CD4-positive, alpha-beta T cell treated with Interleukin-6 at 100 ng/mL for 8 hours (primary cell): ENCODE data around the gene ESCO1.

Experiments used
- DNase-seq: peaks from one replicate; pipeline ENCODE4 v3.0.0-alpha.2; 2020; ENCODE audit warnings: mixed read lengths, low spot score

Gene ESCO1

GRCh38 chr18:21489919-21490495 is 110.5 kb downstream of the ESCO1 start:
- no peak for DNase-seq

- peak; percentile 29 for DNase-seq
Observed at GRCh38 chr18:21489119-21489750, 111.3 kb downstream of the ESCO1 start.

DNA sequence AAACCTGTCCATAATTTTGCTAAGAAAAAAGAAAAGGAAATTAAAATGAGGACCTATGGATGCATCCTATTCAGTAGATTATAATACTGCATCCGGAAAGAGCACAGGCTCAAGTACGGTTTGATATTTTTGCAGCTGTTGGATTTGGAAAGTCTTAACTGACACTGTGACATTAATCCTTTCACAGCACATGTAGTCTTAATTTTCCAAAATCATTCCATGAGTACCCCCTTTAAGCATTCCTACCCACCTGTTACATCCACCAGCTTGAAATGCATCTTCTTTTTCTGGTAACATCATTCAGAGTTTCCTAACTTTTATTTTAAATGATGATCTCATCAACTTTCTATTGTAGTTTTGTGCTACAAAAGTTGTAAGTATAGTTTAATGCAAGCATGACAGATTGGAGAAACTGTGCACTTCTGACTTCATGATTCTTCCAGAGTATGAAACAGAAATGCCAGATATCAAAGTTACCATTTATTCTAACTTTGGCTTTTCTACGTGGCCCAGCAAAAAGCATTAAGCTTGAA is 113.5 kb downstream of the ESCO1 start:
- DNase-seq: no peak

- no peak for DNase-seq
Observed at GRCh38 chr18:21484851-21485636, 115.5 kb downstream of the ESCO1 start.

DNA sequence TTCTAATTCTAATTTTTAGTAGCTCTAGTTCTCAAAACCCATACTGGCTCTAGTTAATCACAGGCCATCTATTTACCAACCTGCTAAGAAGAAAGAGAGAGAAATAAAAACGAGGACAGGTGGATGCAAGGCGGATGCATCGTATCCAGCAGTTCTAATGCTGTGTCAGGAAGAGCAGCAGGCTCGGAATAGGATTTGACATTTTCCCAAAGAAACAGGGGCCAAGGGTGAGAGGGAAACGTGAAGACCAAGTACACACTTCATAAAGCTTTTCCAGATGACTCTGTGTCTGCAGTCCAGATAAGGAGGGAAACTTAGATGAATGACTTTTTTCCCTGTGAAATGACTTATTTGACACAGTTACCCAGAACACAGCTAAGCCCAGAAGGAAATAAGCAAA is 117.5 kb downstream of the ESCO1 start:
- DNase-seq: no peak

DNA sequence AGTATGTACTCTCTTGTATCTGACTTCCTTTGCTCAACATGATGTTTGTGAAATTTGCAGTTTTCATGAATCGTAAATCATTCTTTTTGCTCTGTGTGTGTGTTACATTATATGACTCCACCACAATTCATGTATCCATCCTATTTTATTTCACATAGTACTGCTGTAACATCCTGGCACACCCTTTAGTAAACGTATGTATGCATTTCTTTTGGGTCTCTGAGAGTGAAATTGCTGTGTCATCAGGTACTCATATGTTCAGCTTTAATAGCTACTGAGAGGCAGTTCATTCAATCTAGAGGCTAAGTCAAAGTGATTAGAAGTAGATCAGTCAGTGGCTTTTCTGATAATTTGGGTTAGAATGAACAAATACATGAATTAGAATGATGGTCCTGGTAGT is 118.8 kb downstream of the ESCO1 start:
- DNase-seq: no peak

- no peak for DNase-seq
Observed at GRCh38 chr18:21479721-21480120, 120.8 kb downstream of the ESCO1 start.
